ENCODE measurements around the gene OVOL3.
A peak's percentile ranks its signal among the peaks of the same experiment; 100 is the strongest.

Gene OVOL3

DNA sequence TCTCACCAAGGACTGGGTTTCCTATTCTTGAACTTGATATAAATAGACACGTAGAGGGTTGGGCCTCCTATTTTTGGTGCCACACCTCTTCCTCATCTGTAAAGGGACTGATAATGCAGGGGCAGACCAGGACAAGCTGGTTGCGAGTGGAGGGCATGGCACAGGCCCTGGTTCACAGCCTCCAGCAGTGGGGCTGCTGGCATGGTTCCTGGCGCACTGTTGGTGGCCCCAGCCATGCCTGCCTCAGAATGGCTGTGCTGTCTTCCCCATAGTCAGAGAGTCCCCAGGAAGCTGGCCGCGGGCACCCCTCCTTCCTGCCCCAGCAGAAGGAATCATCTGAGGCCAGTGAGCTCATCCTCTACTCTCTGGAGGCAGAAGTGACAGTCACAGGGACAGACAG is 10.5 kb upstream of the OVOL3 start:
- no peak for DNase-seq (ENCODE audit: low read depth)

DNA sequence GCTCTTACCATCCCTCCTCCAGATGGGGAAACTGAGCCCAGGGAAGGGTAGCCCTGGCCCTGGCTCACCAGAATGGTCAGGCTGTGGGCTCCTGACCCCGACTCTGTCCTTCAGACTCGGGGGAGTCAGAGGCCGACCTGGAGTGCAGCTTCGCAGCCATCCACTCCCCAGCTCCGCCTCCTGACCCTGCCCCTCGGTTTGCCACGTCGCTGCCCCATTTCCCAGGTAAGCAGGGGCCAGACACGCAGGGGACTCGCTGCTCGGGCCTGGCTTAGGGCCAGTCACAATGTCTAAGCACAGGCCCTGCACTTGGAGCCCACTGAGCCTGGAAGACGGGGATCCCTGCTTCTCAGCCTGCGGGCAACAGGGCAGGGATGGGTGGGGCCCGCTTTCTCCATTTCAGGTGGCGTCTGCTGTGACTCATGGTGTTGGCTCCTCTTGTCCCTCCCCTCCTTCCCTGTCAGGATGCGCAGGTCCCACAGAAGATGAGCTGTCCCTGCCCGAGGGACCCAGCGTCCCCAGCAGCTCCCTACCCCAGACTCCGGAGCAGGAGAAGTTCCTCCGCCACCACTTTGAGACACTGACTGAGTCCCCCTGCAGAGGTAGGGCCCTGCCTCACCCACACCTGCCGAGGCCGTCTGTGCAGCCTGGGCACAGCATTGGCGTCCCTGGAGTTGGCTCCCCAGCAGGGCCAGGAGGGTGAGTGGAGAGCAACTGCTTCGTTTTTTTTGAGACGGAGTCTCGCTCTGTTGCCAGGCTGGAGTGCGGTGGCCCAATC is 9.2 kb upstream of the OVOL3 start:
- no peak for DNase-seq (ENCODE audit: low read depth)

DNA sequence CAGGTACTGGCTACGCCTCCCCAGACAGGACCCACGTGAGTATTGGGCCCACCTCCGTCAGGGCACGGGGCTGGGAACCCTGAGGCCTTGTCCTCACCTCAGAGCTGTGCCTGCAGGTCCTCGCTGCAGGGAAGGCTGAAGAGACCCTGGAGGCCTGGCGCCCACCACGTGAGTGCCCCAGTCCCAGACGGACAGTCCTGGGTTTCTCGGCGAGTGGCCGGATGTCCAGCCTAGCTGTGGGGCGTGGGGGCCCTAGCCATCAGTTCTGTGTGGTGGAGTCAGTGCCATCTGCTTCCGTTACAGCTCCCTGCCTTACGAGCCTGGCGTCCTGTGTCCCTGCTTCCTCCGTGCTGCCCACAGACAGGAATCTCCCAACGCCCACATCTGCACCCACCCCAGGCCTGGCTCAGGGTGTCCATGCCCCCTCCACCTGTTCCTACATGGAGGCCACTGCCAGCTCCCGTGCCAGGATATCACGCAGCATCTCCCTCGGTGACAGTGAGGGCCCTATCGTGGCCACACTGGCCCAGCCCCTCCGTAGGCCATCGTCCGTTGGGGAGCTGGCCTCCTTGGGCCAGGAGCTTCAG is 7.8 kb upstream of the OVOL3 start:
- DNase-seq (ENCODE audit: low read depth) = no peak

DNA sequence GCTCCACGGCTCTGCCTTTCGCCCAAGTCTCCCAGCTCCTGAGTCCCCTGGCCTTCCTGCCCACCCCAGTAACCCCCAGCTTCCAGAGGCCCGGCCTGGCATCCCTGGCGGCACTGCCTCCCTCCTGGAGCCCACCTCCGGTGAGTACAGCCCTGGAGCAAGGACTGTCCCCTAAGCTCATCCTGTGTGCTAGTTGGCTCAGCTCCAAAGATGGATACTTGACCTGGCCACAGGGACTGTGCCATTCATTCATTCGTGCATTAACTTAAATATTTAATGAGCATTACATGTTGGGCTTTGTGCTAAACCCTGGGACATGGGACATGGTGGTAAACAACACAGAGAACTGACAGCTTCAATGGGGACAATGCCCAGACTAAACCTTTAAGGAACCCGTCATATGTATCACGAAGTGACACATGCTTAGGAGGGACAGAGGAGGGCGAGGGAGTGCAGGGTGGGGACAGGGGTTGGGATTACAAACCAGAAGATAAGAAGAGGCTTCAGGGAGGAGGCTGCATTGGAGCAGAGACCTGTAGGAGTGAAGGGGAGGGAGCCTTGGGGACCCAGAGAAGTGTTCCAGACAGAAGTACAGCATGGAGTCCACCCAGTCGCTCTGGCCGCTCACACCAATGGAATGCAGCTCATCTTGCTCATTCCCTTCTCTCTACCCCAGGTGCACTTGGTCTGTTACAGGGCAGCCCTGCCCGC is 6.9 kb upstream of the OVOL3 start:
- no peak for DNase-seq (ENCODE audit: low read depth)

DNA sequence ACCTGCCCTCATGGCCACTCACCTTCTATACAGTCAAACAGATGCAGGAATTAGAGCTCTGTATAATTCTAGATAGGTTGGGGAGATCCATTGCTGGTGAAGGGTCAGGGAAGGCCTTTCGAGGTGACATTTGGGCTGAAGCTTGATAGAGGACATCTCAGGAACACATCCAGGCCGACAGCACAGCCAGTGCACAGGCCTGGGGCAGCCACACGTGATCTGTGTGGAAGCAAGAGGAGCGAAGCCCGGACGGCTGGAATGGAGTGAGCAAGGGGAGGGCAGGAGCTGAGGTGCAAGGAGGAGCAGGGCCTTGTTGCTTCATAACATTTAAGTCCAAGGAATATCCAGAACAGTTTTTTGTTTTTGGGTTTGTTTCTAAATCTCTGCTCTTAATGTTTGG is 4.5 kb upstream of the OVOL3 start:
- no peak for DNase-seq (ENCODE audit: low read depth)

DNA sequence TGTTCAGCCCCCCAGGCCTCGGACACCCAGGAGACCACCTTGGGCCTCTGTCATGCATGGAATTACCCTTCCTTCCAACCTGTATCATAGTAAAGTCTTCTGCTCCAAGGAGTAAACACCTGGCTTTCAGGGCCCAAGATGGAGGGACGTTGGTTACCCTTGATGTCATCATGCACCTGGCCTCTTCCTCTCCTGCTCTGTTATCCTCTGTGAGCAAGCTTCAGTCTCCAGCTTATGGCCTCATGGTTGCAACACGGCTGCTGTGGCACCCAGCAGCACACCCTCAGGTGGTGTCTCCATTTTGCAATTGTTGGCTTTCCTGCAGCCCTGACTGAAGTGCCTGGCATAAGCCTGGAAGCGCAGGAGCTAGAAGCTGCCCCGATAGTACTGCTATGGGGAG is 4.0 kb upstream of the OVOL3 start:
- DNase-seq (ENCODE audit: low read depth) = no peak

DNA sequence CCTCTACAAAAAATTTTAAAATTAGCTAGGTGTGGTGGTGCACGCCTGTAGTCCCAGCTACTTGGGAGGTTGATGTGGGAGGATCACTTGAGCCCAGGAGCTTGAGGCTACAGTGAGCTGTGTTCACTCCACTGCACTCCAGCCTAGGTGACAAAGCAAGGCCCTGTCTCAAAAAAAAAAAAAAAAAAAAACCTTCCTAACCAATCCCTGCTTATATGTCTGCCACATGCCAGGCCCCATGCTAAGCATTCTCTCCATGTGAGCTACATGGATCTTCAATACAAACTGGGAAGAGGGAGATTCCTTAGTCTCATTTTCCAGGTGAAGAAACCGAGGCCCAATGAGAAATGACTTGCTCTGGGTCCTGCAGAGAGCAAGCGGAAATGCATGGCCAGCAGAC is 2.3 kb upstream of the OVOL3 start:
- no peak for DNase-seq (ENCODE audit: low read depth)

DNA sequence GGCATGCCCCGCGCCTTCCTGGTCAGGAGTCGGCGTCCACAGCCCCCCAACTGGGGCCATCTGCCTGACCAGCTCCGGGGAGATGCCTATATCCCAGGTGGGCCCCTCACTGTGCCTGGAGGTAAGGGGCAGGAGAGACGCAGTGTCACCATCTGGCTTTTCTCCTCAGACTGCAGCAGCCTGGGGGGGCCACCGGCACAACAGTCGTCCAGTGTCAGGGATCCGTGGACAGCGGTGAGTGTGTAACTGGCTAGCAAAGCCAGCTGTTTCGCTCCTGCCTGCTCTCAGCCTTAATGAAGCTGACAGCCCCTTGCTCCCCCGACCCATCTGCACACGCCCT is 227 bp downstream of the OVOL3 start:
- DNase-seq (ENCODE audit: low read depth) = no peak

DNA sequence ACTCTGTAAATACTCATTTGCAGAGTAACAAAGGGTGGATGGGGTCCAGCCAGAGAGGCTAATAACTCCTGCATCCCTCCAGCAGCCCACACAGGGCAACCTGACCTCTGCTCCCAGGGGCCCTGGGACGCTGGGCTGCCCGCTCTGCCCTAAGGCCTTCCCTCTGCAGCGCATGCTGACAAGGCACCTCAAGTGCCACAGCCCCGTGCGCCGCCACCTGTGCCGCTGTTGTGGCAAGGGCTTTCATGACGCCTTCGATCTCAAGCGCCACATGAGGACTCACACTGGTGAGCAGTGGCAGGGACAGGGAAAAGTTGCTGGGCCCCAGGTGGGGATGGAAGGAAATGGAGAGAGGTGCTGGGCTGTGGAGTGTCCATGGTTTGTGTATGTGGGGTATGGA is 1.7 kb downstream of the OVOL3 start:
- no peak for DNase-seq (ENCODE audit: low read depth)

DNA sequence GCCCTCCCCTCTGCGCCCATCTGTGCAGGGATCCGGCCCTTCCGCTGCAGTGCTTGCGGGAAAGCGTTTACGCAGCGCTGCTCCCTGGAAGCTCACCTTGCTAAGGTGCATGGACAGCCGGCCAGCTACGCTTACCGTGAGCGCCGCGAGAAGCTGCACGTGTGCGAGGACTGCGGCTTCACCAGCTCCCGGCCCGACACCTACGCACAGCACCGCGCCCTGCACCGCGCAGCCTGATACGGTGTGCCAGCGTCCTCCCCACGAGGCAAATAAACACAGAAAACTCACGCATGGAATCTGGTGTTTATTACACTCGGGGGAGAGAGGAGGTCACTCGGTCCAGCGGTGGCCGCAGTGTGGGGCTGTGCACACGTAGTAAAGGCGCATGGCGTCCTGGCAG is 2.5 kb downstream of the OVOL3 start:
- DNase-seq (ENCODE audit: low read depth) = no peak

DNA sequence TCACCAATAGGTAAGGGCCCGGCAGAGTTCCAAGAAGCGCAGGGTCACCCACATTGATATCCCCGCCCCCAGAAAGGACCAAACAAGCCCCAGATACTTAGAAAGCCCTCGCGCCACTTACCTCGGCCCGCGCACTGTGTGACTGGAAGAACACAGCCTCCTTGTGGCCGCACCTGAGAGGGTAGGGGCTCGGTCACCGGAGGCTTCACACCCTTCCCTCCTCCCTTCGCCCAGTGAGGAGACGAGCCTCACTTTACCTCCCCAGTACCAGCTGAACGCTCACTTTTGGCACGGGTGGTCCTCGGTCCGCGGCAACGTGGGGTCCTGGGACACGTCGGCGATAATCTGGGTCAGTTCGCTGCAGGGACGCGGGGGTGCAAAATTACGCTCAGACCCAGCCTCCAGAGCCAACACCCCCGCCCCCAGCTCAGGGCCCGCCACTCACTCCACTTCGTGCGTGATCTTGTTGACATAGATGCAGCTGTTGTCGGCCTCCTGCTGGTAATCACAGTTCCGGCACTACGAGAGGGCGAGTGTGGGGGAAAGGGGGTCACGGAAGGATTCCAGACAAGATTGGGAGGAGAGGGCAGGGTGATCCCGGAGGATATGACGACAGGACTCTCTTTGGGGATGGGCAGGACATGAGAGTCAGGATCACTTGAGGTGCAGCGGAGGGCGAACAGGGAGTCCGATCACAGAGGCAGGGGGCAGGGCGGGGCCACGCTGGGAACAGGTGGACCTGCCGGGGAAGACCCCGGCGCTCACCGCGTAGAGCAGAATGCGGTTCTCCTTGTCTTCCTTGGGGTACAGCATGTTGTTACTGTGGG is 3.2 kb downstream of the OVOL3 start:
- DNase-seq (ENCODE audit: low read depth) = no peak

DNA sequence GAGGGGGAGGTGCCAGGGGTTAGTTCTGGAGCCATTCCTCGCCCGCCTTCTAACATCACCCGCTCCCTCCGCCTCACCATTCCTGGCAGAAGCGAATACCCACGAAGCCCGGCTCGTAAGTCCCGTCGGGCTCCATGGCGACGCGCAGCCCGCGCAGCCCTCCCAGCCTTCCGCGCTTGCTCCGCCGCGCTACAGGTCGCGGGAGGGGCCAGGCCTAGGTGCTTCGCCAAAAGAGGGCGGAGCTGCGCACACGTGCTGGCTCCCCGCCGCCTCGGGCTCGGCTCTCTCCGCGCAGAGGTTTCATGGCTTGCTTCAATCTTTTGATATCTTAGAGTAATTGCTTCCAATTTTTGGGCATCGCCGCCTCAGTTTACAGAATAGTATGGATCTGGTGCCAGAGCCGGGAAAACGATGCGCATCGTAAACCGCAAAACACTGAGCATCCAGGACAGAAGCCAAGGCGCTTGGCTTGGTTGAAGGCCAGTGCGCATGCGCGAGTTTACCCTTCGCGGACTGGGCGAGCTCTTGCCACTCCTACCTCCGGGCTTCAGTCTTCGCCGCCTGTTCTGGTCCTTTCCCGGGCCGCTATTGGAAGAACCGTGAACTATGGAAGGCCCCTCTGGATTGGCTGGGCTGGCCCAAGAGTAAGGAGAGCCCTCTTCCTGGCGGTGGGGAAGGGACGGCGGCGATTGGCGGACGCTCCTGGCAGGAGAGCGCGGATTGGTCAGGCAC is 3.9 kb downstream of the OVOL3 start, which contains the start of gene POLR2I:
Gene POLR2I (minus strand): TSS at position 155 of the 732 bp plus-strand sequence. CDS start 19 bp downstream, at position 136.
- peak; percentile 98 for DNase-seq (ENCODE audit: low read depth)

DNA sequence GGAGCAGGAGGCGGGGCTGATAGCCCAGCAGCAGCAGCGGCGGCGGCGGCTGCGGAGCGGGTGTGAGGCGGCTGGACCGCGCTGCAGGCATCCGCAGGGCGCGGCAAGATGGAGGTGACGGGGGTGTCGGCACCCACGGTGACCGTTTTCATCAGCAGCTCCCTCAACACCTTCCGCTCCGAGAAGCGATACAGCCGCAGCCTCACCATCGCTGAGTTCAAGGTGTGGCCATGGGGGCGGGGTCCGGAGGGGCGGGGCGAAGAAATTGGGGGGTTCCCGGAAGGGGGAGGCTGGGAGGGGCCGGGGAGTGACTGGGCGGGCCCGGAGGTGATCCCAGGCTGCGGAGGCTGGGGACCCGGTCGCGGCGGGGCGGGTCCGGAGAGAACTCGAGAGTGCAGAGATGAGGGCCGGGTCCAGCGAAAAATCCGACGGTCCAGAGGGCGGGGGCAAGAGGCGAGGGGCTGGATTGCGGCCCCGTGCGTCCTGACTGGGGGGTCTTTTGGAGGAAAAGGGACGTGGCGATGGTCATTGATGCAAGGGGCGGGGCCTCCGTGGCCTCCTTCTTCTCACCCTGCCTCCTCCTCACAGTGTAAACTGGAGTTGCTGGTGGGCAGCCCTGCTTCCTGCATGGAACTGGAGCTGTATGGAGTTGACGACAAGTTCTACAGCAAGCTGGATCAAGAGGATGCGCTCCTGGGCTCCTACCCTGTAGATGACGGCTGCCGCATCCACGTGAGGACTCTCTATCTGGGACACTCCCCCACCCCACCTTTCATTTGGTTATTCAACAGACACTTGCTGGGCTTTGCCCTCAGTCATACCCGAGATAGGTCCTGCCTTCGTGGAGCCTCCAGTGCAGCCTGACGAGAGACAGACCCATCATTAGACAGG is 4.8 kb downstream of the OVOL3 start, which contains the start of gene TBCB:
Gene TBCB (plus strand): TSS at position 16 of the 891 bp plus-strand sequence. CDS start 93 bp downstream, at position 109.
- DNase-seq (ENCODE audit: low read depth) = peak; percentile 87

DNA sequence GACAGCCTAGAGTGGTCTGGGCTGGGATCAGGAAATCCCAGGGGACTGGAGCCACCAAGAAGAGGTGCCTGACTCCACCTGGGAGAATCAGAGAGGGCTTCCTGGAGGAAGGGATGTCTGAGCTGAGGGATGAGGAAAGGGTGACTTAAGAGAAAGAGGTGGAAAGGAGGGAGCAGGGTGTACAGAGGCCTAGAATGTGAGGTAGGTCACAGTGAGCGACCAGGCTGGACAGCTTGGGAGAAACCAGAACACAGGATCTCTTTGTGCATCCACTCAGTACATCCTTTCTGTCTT is 5.3 kb downstream of the OVOL3 start:
- no peak for DNase-seq (ENCODE audit: low read depth)

DNA sequence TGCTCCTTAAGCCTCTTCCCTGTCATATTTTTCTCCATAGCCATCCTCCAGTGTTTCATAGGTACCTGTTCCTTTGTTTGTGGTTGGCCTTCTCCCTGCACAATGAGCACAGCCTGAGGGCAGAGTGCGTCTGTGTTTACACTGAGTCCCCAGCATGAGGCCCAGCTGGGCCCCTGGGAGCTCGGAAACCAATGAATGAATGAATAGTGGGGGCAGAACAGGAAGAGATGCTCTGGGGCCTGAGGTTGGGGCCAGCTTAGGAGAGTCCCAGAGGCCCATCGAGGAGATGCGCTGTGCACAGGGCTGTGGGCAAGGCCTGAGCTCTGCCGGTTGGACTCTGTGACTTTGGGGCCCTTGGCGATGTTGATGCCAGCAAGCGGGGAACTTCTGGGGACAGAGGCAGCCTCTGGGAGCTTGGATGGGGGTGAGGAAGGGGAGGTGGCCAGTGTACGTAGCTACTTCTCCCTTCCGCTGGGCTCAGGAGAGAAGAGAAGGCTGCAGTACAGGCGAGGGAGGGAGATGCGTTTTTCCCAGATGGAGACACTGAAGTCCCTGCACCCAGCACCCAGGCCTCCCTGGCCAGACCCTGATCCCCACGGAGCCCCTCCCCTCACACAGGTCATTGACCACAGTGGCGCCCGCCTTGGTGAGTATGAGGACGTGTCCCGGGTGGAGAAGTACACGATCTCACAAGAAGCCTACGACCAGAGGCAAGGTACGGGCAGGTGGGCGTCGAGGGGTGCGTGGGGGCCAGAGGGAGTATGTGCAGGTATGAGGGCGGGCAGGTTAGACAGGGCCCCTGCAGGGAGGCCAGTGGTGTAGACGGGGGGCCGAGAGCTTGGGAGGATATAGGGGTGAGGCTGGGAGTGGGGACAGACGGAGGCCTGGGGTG is 9.4 kb downstream of the OVOL3 start:
- DNase-seq (ENCODE audit: low read depth) = no peak

DNA sequence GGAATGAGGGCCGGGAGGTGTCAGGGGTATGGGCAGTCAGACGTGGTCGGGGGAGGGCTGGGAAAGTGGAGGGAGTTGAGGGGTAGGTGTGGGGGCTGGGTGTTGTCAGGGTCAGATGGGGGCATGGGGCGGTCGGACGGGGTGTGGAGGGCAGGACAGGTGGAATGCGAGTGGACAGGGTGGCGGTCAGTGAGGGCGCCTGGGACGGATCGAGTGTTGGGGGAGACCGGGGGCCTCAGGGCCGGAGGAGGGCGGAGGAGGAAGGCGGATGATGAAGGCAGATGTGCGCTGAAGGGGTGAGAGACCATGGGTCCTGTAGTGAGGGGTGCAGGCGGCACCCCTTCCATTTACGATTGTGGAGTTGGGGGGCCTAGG is 10.0 kb downstream of the OVOL3 start:
- DNase-seq (ENCODE audit: low read depth) = no peak

DNA sequence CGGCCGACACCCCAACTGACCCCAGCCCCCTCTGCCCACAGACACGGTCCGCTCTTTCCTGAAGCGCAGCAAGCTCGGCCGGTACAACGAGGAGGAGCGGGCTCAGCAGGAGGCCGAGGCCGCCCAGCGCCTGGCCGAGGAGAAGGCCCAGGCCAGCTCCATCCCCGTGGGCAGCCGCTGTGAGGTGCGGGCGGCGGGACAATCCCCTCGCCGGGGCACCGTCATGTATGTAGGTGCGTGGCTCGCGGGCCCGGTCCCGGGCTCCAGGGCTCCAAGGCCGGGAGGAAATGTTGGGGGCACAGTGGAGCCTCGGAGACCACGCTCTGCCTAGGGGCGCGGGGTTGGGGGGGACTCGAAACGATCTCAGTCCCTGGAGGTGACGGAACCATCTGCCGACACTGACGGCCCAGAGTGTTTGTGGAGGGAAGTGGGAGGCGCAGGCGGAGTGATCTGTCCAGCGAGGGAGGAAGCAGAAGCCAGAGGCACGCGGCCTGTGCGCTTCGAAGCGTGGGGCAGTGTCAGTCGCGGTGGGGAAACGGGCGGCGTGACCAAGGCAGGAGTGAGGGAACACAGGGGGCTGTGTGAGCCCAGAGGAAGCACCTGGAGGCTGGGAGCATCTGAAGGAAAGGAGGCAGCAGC is 10.7 kb downstream of the OVOL3 start:
- no peak for DNase-seq (ENCODE audit: low read depth)

DNA sequence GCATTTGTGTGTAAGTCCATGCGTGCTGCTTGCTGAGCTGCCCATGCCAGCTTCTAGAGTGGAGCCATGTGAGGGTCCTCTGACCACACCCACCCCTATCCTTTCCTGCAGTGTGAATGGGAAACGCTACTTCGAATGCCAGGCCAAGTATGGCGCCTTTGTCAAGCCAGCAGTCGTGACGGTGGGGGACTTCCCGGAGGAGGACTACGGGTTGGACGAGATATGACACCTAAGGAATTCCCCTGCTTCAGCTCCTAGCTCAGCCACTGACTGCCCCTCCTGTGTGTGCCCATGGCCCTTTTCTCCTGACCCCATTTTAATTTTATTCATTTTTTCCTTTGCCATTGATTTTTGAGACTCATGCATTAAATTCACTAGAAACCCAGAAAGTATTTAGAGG is 14.6 kb downstream of the OVOL3 start:
- no peak for DNase-seq (ENCODE audit: low read depth)

DNA sequence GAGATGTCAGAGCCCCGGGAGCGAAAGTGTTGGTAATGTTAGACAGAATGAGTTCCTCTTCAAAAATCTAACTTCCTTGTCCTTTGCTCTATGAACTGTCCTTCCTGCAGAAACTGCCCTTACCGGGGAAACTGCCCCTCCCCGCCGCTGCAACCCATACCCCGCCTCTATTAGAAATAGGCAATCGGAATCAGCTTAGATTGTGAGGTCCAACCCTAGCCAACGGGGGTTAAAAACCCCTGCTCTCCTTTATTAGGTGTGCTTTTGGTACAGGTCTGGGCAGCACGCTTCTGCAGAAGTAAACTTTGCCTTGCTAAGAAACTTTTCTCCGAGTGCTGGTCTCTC is 17.4 kb downstream of the OVOL3 start:
- no peak for DNase-seq (ENCODE audit: low read depth)
